Stimulated activated CD8-positive, alpha-beta memory T cell treated with anti-CD3 and anti-CD28 coated beads, Interleukin-4, amount 100 ng/mL, for 4 hours (primary cell): ENCODE data around the gene DCLK1.

ENCODE experiments used
- DNase-seq, 2 donors: peaks; one replicate each; pipeline ENCODE4 v3.0.0-alpha.2; 2020; ENCODE audit warnings: low read depth in 2 of 2, low spot score in 1 of 2

Gene DCLK1

DNA sequence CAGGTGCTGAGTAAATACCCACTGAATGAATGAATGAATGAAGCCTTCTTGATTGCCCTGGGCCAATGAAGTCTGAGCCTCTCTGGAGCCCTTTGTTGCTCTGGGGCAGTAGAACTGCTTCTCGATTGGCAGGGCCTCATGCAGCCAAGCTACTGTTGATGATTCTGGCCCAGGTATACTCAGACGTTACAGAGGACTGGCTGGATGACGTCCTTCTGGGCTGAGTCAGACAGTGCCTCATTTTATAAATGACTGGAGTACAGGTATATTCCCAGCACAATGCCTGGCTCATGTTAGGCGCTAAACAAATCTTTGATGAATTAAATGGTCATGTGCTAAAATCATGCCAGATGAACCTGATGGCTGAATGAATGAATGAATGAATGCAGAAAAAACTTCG, 410.9 kb downstream of the DCLK1 start:
- no peak for DNase-seq
